ENCODE data around the gene NCK2.

The NCK2 gene

DNA sequence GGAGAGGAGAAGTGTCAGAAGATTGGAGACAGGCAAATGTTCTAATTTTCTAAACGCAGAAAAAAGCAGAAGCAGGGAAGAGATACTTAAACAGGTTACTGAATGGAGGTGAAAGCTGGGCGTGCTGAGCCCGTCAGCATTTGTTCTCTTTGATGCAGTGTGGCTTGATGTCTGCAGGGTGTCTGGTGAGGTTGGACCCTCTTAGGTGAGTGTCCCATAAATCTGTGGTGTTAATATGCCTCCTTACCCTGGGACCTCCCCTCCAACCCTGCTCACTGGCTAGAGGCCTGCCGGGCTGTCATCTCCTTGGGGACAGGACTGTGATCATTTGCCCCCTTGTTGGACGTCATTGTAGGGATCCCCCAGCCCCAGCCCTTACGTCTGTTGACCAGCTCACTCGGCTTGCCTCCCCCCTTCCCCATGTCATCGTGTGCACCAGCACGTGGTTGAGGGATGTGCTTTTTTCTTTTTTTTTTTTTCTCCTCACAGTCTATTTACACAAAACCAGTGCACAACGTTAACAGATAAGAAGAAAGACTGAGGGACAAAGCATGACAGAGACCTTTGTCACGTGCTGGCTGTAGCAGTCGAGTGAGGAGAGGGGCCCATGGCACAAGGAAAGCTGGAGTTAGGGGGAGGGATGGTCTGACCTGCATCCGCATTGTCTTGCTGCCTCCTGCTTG is 56.4 kb downstream of the NCK2 start:
- ATAC-seq (ENCODE audit: low read depth) = no peak
- Histone ChIP-seq H3K27me3 (ENCODE audit: insufficient read depth, poor library complexity, severe bottlenecking) (no peaks in the 10 kb centered on the region), H3K4me1 (ENCODE audit: insufficient read depth, poor library complexity, severe bottlenecking) (peaks cover 20% of the 10 kb centered on the region), H3K36me3 (ENCODE audit: low read depth) (no peaks in the 10 kb centered on the region; the same call in 1 of the 2 replicates), H3K27ac (ENCODE audit: poor library complexity, severe bottlenecking) (no peak overlapping the region), H3K9me3 (ENCODE audit: severe bottlenecking) (no peaks in the 10 kb centered on the region), H3K4me3 (ENCODE audit: severe bottlenecking) (no peak overlapping the region)
- TF ChIP-seq, protein P1, sequence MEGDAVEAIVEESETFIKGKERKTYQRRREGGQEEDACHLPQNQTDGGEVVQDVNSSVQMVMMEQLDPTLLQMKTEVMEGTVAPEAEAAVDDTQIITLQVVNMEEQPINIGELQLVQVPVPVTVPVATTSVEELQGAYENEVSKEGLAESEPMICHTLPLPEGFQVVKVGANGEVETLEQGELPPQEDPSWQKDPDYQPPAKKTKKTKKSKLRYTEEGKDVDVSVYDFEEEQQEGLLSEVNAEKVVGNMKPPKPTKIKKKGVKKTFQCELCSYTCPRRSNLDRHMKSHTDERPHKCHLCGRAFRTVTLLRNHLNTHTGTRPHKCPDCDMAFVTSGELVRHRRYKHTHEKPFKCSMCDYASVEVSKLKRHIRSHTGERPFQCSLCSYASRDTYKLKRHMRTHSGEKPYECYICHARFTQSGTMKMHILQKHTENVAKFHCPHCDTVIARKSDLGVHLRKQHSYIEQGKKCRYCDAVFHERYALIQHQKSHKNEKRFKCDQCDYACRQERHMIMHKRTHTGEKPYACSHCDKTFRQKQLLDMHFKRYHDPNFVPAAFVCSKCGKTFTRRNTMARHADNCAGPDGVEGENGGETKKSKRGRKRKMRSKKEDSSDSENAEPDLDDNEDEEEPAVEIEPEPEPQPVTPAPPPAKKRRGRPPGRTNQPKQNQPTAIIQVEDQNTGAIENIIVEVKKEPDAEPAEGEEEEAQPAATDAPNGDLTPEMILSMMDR (IDR thresholded peaks at IDR 0.05; ENCODE audit: poor library complexity, severe bottlenecking) = no peak
- no peak for DNase-seq (ENCODE audit: low spot score)

DNA sequence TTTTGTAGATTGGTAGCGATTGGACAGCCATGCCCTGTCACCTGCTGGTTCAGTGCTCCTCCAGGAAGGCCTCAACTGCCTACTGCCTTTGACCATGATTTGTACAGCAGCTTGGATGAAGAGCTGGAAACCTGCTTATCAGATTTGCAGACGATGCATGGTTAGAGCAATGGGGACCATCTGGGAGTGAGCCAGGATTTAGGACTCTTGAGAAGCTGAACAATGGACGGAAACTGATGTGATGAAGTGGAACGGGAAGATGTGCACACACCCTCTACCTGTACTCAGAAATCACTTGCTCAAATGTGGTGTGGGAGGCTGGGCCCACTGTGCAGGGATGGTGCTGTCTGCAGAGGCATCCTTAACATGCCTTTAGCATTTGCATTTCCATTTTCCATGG is 57.2 kb downstream of the NCK2 start:
- ATAC-seq (ENCODE audit: low read depth) (no peak), DNase-seq (ENCODE audit: low spot score) (no peak)
- no peaks in the 10 kb centered on the region; the same call in 1 of the 2 replicates for H3K36me3 ChIP-seq (ENCODE audit: low read depth)
- no peak overlapping the region for H3K4me3 ChIP-seq (ENCODE audit: severe bottlenecking)
- no peaks in the 10 kb centered on the region for H3K9me3 ChIP-seq (ENCODE audit: severe bottlenecking)
- no peak overlapping the region for H3K27ac ChIP-seq (ENCODE audit: poor library complexity, severe bottlenecking)
- H3K27me3 ChIP-seq (ENCODE audit: insufficient read depth, poor library complexity, severe bottlenecking) = no peaks in the 10 kb centered on the region
- H3K4me1 ChIP-seq (ENCODE audit: insufficient read depth, poor library complexity, severe bottlenecking) = peaks cover 11% of the 10 kb centered on the region
- TF ChIP-seq, protein P1 (IDR thresholded peaks at IDR 0.05; ENCODE audit: poor library complexity, severe bottlenecking) = no peak

DNA sequence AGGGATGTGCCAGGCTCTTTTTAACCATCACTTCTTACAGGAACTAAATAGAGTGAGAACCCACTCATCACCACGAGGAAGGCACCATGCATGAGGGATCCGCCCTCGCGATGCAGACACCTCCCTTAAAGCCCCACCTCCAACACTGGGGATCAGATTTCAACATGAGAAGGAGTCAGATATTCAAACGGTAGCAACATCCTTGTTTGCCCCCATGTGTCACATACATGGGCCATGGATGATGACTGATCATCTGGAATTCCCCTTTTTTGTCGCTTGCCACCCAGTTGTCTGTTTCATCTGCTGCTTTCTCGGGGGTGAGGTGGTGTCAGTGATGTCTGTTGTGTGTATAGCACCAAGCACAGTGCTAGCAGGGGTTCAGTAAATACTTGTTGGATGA is 57.9 kb downstream of the NCK2 start:
- ATAC-seq (ENCODE audit: low read depth) = no peak

DNA sequence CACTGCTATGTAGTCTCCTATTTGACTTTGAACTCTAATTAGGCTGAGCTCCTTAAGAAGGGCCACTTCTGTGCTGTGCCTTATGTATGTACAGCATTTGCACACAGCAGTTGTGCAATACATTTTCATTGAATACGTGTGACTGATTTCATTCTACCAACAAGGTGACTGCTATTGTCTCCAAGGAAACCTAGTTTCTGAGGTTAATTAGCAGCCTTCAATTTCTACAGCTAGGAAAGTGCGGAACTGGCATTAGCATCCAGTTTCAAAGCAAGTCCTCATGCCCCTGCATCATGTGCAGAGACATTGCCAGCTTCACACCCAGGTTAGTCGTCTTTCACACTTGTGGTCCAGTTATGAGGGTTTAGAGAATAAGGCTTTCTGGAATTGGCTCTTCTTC is 58.6 kb downstream of the NCK2 start:
- Histone ChIP-seq H3K27ac (ENCODE audit: poor library complexity, severe bottlenecking) (no peak overlapping the region), H3K4me1 (ENCODE audit: insufficient read depth, poor library complexity, severe bottlenecking) (no peaks in the 10 kb centered on the region), H3K27me3 (ENCODE audit: insufficient read depth, poor library complexity, severe bottlenecking) (no peaks in the 10 kb centered on the region), H3K4me3 (ENCODE audit: severe bottlenecking) (no peak overlapping the region), H3K9me3 (ENCODE audit: severe bottlenecking) (no peaks in the 10 kb centered on the region), H3K36me3 (ENCODE audit: low read depth) (no peaks in the 10 kb centered on the region; the same call in 1 of the 2 replicates)
- ATAC-seq (ENCODE audit: low read depth) (no peak), DNase-seq (ENCODE audit: low spot score) (no peak)
- TF ChIP-seq, protein P1 (IDR thresholded peaks at IDR 0.05; ENCODE audit: poor library complexity, severe bottlenecking) = no peak

More for the DNA sequence above, 57.9 kb downstream of the NCK2 start:
- H3K4me3 ChIP-seq (ENCODE audit: severe bottlenecking) = no peak overlapping the region
- H3K36me3 ChIP-seq (ENCODE audit: low read depth) = no peaks in the 10 kb centered on the region; the same call in 1 of the 2 replicates
- TF ChIP-seq, protein P1 (IDR thresholded peaks at IDR 0.05; ENCODE audit: poor library complexity, severe bottlenecking) = no peak
- no peak for DNase-seq (ENCODE audit: low spot score)
- H3K9me3 ChIP-seq (ENCODE audit: severe bottlenecking) = no peaks in the 10 kb centered on the region
- no peaks in the 10 kb centered on the region for H3K27me3 ChIP-seq (ENCODE audit: insufficient read depth, poor library complexity, severe bottlenecking)
- H3K4me1 ChIP-seq (ENCODE audit: insufficient read depth, poor library complexity, severe bottlenecking) = peaks cover 5% of the 10 kb centered on the region
- H3K27ac ChIP-seq (ENCODE audit: poor library complexity, severe bottlenecking) = no peak overlapping the region

DNA sequence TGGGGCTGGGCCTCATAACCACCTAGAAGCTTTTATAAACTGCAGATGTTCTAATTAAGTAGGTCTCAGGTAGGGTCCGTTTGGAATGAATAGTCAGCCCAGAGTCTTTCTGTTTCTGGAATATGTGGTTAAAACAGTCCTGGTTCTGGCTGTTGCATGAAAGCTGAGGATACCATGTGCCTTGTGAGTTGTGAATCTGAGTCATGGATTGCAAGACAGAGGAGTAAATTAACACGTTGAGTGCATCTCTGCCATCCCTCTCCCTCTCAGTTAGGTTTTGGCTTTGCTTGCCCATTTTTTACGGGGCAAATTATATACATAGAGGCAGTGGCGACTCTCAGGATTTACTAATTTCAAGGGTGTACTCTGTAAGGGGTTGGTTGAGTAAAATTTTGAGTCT is 59.1 kb downstream of the NCK2 start:
- H3K4me3 ChIP-seq (ENCODE audit: severe bottlenecking) = no peak overlapping the region
- H3K36me3 ChIP-seq (ENCODE audit: low read depth) = no peaks in the 10 kb centered on the region; the same call in 1 of the 2 replicates
- H3K27ac ChIP-seq (ENCODE audit: poor library complexity, severe bottlenecking) = no peak overlapping the region
- DNase-seq (ENCODE audit: low spot score) = no peak
- no peak for ATAC-seq (ENCODE audit: low read depth)
- no peaks in the 10 kb centered on the region for H3K4me1 ChIP-seq (ENCODE audit: insufficient read depth, poor library complexity, severe bottlenecking)
- H3K9me3 ChIP-seq (ENCODE audit: severe bottlenecking) = no peaks in the 10 kb centered on the region
- no peaks in the 10 kb centered on the region for H3K27me3 ChIP-seq (ENCODE audit: insufficient read depth, poor library complexity, severe bottlenecking)
- TF ChIP-seq, protein P1 (IDR thresholded peaks at IDR 0.05; ENCODE audit: poor library complexity, severe bottlenecking) = no peak
